ENCODE results near the gene FAM72B.
"Not testable (repeated sequence)": the region's sequence is repeated elsewhere in the genome, so short reads cannot be mapped to it uniquely, and the experiment has no call there.

Gene FAM72B
- total RNA-seq: 0.36 to 0.52 reads per million in 2 donors

GRCh38 chr1:121184290-121185127, at the start of gene FAM72B, which contains the start of gene SRGAP2C:
Gene FAM72B, minus strand, starts transcription at chr1:121184340. Its CDS starts 851 bp downstream, at chr1:121183489.
Gene SRGAP2C, plus strand, starts transcription at chr1:121184975. Its CDS starts 2,472 bp downstream, at chr1:121187447.
- peak; percentile 66 for DNase-seq

- DNase-seq: not testable (repeated sequence)
These were observed 48.4 kb upstream of the FAM72B start for GRCh38 chr1:121232445-121233125.

GRCh38 chr1:121230636-121231035, 46.5 kb upstream of the FAM72B start:
- DNase-seq: not testable (repeated sequence)

DNA sequence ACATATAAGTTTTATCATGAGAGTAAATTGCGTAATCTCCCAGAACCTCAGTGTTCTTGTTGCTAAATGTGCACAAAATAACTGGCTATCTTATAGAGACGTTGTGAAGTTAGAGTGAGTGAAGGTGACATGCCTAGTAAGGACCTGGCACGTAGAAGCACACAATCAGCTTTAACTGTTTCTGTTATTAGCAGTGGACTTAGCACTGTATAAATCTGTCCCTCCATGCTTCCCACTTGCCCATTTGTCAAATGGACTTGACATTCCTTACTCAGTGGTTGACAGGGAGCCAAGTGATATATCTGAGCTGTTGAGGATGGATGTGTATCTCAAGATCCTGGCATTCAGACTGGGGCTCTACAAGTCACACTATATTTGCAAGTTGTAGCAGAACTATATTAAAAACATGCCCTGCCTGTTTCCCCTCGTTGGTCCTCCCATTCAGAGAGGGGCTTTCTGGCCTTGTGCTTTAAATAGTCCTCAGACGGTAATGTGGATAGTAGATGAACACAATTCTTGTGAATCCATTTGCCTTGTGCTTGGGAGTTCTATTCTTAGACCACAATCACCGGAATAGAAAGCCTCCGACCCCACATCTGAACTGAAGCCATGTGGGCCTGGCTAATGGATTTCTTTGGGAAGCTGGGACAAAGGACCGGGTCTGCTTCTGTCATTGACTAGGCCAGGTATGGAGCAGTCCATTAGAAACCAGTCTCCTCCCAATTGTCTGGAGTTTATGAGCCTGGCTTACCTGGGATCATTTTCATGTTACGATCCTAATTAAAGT, 43.6 kb upstream of the FAM72B start:
- not testable (repeated sequence) for DNase-seq

GRCh38 chr1:121226925-121227324, 42.8 kb upstream of the FAM72B start:
- not testable (repeated sequence) for DNase-seq

DNA sequence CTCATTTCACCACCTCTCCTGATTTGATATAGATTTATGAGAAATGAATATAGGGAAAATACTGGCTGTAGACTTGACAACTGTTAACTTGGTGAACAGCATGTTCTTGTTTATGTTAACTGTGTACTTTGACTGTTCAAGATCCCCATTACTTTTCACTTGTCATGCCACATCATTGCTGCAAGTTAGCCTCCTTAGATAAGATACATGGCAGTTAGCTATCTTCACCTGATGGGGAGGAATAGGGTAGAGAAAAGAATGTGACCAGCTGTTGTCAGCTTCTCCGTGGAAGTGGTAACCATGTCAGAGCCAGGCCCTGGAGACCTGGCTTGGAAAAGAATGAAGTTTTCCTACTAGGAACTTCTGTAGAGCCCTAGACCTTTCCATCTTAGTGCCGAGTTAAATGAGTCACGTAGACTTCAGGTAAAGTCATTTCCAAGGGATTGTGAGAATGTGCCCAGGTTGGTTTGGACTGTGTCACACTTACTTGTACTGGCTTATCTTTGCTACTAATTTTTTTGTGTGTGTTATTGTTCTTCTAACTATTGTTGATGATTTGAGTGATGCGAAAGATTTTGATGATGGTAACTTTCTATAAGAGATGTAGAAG, 42.3 kb upstream of the FAM72B start:
- not testable (repeated sequence) for DNase-seq

DNA sequence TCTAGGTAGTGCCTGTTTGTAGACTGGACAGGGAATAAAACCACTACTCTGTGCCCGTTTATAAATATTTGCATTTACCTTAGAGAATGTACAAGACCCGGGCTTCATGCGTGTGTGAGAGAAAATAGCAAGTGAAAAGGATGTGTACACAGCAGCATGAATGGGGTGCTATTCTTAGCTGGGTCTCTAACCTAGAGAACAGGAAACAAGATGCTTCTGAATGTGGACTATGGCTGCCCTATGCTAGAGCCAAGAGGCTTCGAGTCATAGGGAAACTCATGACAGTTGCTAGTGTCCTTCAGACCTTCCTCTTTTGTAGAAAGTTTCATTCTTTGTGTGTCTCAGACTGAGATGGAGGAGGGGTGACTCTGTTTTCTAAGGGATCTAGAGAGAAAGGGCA, 40.6 kb upstream of the FAM72B start:
- not testable (repeated sequence) for DNase-seq

DNA sequence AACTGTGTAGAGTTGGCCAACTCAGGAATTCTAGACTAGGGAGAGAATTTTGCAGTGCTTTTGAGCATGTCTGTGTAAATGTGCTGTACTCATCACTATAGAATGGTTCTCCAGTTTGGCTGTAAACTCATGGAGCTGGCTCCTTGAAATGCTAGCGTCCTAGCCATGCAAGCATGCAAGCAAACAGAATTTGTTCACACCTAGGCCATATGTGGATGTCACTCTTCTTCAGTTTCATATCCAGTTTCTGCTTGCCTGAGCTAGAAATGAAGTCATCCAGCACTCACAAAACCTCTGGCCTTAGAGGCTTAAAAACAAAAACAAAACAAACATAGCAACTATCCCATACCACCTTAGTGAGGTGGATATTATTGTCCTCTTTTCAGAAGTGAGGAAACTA, 37.6 kb upstream of the FAM72B start:
- DNase-seq: not testable (repeated sequence)

GRCh38 chr1:121216676-121217075, 32.5 kb upstream of the FAM72B start:
- DNase-seq: not testable (repeated sequence)

DNA sequence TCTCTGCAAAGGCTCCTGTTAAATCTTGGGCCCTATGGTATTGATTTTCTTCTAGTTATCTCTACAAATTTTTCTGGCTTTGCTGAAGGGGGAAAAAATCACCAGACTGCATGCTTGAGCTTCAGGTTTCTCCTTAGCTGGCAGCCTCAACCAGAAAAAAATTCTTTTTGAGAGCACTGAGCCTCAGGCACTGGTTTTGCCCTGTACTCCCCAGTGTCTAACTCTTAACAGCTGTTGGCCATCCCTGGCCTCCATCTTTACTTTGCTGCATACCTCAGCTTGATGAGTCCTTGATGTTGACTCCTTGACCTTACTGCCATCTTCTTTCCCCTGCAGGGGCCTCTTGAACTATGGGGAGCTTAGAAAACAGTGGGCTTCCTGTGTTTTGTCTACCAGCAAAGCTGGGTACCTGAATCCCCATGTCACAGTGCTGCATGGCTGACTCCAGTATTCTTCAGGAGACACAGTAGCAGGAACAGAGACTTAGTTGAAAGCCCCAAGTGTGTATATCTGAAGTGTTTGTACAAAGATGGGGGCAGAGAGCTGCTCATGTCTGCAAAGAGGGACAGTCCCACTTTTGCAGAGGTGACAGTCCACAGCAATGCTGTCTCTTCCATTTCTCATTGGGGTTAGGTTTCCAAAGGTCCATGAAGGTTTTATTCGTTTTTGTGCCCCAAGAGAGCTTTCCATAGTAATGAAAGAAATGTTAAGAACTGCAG, 31.7 kb upstream of the FAM72B start:
- not testable (repeated sequence) for DNase-seq

DNA sequence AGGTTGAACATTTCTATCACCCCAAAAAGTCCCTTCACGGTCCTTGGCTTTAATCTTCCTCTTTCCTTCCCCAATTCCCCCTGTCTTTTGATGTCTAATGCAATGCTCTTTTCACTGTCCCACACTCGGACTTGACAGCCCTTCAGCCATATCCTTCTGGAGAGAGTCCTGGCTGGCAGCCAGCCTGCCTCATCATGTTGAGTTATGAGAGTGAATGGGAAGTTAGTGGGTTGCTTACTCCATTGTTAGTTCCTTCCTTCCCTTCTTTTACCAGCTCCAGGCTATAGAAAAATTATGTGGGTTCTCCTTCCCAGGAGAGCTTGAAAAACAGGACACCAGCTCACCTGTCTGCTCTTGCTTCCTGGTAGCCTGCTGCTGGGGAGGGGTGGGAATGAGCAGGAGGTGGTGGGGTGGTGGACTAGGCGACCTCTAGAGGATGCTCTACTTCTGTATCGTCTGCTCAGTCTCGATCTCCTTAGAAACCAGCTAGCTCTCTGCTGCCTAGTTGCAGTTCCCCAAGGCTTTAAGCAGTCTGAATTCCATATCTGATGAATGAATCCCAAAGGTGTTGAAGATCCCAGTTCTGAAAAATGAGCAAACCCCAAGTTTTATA, 30.5 kb upstream of the FAM72B start:
- not testable (repeated sequence) for DNase-seq

- not testable (repeated sequence) for DNase-seq
These were observed 29.4 kb upstream of the FAM72B start for GRCh38 chr1:121213491-121213890.

GRCh38 chr1:121210778-121211177, 26.6 kb upstream of the FAM72B start:
- not testable (repeated sequence) for DNase-seq

DNA sequence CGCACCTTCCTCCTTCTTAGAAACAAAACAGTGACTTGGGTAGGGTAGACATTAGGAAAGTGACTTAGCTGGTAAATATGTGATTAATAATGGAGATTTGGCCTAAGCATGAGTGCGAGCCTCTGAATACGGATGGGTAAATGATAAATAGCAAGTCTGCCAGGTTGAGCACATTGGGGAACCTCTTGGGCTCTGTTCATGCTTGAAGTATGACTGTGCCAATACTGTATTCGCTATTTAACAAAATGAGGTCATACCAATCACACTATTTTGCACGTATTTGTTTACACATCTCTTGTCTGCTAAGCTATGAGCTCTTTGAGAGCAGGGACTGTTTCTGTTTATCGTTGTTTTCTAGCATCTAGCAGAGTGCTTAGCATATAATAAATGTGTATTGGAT, 24.2 kb upstream of the FAM72B start:
- not testable (repeated sequence) for DNase-seq

GRCh38 chr1:121207328-121207727, 23.2 kb upstream of the FAM72B start:
- DNase-seq: not testable (repeated sequence)

GRCh38 chr1:121205786-121206711, 21.9 kb upstream of the FAM72B start:
- DNase-seq: not testable (repeated sequence)

- DNase-seq: not testable (repeated sequence)
These were observed 18.8 kb upstream of the FAM72B start for GRCh38 chr1:121202986-121203385.

DNA sequence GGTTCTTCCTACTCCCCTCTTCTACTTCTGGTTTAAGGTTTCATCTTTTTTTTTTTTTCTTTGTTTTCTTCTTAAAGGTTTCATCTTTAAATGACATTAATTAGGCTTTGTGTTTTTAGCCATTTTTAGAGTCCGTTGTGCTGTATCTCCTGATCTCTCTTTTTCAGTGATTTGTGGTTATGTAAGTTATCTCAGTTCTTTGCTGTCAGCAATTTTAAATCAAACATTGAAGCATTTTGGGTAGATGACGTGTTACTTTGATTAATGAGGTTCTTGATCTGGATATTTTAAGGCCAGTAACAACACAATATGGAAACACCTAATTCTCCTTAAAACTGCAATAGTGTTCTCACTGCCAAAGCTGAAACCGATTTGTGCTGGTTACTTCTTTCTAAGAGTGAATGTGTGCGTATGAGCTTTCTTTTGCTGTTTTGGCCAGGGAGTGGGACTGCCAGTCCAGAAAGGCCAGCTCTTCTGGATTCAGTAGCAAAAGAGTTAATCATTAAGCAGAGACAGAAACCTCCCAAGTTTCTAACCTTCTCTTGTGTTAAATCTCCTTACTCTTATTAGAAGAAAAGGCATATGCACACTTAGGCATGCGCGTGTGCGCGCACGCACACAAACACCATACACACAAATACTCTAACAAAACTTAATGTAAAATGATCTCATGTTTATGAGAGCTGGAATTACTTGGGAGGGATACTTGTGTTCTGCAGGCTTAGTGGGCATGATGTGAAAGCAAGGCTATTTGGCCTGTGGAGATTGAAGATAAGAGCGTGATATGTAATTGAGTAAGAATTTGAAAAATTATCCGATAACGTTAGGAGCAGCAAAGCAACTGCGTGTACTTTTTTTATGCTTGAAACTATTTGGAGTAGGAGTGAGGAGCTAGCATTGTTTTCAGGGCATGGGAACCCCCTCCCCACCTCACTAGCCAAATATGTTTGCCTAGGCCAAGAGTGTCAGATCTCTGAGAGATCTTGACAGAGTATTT, 17.1 kb upstream of the FAM72B start:
- DNase-seq: not testable (repeated sequence)

DNA sequence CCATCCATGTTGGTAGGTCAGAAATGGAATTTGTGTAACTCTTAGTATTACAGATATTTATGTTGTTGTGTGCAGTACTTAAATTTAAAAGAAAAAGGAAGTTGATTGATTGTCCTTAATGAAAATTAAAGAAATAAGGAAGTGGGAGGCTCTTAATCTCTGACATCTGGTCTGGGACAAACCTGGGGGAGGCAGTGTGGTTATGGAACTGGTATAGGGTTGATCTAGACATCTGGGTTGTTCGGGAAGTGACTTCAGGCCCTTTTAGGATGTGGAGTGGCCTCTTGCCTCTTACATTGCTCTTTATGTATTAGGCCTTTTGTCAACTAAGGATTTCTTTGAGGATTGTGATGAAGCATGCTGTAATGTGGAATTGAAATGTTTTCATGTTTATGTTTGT, 16.1 kb upstream of the FAM72B start:
- DNase-seq: not testable (repeated sequence)
